ENCODE data around the gene CORO2A. TPM values are rescaled to one million over a fixed set of nuclear protein-coding genes. Genes with fewer than 3 reads are reported as not detected.

CORO2A gene
- total RNA-seq, 1 donor from 2014 or later, result 0.78 TPM

GRCh38 chr9:98074115-98074990 is 118.1 kb downstream of the CORO2A start:
- H3K4me3 Mint-ChIP-seq, result no peak overlapping the region
- TF ChIP-seq, protein P1, sequence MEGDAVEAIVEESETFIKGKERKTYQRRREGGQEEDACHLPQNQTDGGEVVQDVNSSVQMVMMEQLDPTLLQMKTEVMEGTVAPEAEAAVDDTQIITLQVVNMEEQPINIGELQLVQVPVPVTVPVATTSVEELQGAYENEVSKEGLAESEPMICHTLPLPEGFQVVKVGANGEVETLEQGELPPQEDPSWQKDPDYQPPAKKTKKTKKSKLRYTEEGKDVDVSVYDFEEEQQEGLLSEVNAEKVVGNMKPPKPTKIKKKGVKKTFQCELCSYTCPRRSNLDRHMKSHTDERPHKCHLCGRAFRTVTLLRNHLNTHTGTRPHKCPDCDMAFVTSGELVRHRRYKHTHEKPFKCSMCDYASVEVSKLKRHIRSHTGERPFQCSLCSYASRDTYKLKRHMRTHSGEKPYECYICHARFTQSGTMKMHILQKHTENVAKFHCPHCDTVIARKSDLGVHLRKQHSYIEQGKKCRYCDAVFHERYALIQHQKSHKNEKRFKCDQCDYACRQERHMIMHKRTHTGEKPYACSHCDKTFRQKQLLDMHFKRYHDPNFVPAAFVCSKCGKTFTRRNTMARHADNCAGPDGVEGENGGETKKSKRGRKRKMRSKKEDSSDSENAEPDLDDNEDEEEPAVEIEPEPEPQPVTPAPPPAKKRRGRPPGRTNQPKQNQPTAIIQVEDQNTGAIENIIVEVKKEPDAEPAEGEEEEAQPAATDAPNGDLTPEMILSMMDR (IDR thresholded peaks at IDR 0.05), result peak; percentile 91
- intact Hi-C loops (cut with micrococcal nuclease), result loop anchor here (1.0 to 5.0 kb wide), 6 partner anchors 43 to 241 kb away; partner anchors contain the start of gene TRIM14
- H3K4me1 Mint-ChIP-seq, result peaks cover 6% of the 10 kb centered on the region
- DNase-seq (peak; percentile 58), ATAC-seq (ENCODE audit: low read depth) (peak; percentile 61)
- H3K36me3 Mint-ChIP-seq (ENCODE audit: low read depth), result peaks cover 14% of the 10 kb centered on the region
- H3K27me3 Mint-ChIP-seq, result no peaks in the 10 kb centered on the region
- POLR2A ChIA-PET, result interaction anchor here (1.6 kb wide), 1 partner anchor 182 kb away, joined by 6 read pairs; the partner anchor contains the start of gene TBC1D2
- no peaks in the 10 kb centered on the region for H3K9me3 Mint-ChIP-seq
- CTCF ChIA-PET, result interaction anchor here (0.6 to 2.9 kb wide), 12 partner anchors 9 to 189 kb away, joined by 3 to 26 read pairs (median 3); partner anchors contain the start of genes TRIM14 and TRMO
- peak overlapping the region; percentile 24 for H3K27ac Mint-ChIP-seq

DNA sequence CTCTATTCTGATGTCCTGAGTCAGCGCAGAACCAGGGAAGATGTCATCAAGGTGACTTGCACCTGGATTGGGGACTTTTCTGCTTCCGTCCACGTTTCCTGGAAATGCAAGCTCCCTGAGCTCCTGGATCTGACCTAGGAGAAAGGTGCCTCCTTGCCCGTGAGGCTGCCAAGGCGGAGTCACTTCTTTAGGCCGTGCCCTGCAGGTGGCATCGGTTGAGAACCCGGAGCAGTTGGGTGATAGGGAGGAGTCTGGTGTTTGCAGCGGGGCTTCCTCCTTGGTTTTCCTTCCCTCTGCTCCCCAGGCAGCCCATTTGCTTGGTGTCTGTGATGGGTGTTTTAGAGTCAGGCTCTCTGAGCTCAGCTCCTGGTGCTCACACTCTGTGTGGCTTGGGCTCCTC is 120.7 kb downstream of the CORO2A start:
- peaks cover 9% of the 10 kb centered on the region for H3K36me3 Mint-ChIP-seq (ENCODE audit: low read depth)
- no peak overlapping the region for H3K4me3 Mint-ChIP-seq
- intact Hi-C loops (cut with micrococcal nuclease), result loop anchor here (5.0 kb wide), 1 partner anchor 46 kb away; the partner anchor contains the start of gene TRIM14
- TF ChIP-seq, protein P1 (IDR thresholded peaks at IDR 0.05), result no peak
- ChIA-PET CTCF (interaction anchor here (0.7 kb wide), 1 partner anchor 191 kb away, joined by 4 read pairs; no protein-coding TSS in a partner anchor), POLR2A (interaction anchor here (0.6 to 1.9 kb wide), 3 partner anchors 15 to 185 kb away, joined by 4 to 10 read pairs (median 6); partner anchors contain the start of gene NANS)
- ATAC-seq (ENCODE audit: low read depth) (no peak), DNase-seq (no peak)
- H3K4me1 Mint-ChIP-seq, result peaks cover 8% of the 10 kb centered on the region
- no peaks in the 10 kb centered on the region for H3K27me3 Mint-ChIP-seq
- no peak overlapping the region for H3K27ac Mint-ChIP-seq
- H3K9me3 Mint-ChIP-seq, result no peaks in the 10 kb centered on the region

Other genes with a start within 250 kb of the CORO2A start
- 162 and 173 TPM in 2 replicates for gene ANP32B, start 209.3 kb downstream of the CORO2A start, total RNA-seq
- gene NANS, start 135.9 kb downstream of the CORO2A start, total RNA-seq, result 21.6 and 21.8 TPM in 2 replicates
- gene TRIM14, start 73.4 kb downstream of the CORO2A start, total RNA-seq, result 11.7 and 12.8 TPM in 2 replicates
- 2.1 and 2.7 TPM in 2 replicates for gene TBC1D2, start 63.0 kb upstream of the CORO2A start, total RNA-seq

Data from activated B cell treated with CpG ODN at 0.5 μM for 24 hours (primary cell).